GM21717 (cell line): Measurements from ENCODE around the gene NELFB.
A peak's percentile ranks its signal among the peaks of the same experiment; 100 is the strongest.

Experiments
- ATAC-seq: cut with Tn5 transposase; IDR thresholded peaks from one replicate; pipeline ENCODE4 v1.9.1; 2021; ENCODE audit warnings: mild to moderate bottlenecking, moderate library complexity; ENCODE audit not compliant: unreplicated experiment

The NELFB gene

GRCh38 chr9:137302449-137303150 lies 47.5 kb downstream of the NELFB start:
- peak; percentile 38 for ATAC-seq

DNA sequence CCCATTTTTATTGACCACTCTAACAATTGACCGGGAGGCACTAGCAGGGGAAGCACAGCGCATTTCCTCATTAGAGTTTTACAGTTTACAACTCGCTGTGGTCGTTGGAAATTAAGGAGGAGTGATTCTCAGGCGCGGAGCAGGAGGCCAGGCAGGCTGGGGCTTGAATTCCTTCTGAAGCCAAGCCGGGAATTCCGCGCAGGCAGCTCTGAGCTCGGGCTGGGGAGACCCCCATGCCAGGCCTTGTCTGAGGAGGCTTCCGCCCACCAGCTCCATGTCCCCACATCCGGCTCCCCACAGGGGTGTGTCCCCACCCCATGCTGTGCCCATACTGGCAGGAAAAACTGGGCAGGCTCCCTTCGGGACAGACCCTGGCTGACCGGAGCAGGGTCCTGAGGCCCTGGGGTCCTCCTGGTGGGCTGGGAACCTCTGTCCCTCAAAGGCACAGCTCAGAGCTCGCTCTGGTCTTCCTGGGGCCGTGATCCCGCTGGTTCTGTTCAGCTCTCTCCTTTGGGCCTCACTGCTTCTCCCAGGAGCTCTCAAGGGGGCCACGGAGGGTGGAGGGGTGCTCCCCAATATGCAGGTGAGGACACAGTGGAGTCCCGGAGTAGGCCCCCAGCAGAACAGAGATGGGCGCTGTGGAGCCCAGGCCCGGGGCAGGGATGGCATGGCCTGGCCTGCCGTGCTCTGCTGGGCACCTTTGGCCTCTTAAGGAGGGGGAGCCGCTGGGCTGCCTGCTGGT lies 48.2 kb downstream of the NELFB start:
- ATAC-seq, result no peak

DNA sequence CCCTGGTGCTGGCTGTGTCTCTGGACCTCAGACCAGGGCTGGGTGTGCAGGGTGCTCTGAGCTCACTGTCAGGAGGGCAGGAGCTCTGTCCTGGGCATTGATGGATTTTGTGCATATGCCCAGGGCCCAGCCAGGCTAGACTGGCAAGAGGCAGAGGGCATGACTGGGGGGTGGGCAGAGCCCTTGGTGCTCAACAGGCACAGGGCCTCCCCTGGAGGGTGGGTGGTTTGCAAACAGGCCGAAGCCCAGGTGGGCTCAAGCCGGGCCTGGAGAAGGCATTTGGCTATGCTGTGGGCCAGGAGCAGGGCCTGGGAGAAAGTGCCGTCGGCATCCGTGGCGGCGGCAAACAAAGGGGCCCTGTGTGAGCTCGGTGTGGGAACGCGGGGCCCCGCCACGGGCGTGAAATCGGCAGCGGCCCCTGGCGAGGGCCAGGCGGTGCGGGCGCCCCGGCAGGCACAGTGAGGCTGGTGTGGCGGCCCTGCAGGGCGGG lies 48.8 kb downstream of the NELFB start:
- no peak for ATAC-seq

DNA sequence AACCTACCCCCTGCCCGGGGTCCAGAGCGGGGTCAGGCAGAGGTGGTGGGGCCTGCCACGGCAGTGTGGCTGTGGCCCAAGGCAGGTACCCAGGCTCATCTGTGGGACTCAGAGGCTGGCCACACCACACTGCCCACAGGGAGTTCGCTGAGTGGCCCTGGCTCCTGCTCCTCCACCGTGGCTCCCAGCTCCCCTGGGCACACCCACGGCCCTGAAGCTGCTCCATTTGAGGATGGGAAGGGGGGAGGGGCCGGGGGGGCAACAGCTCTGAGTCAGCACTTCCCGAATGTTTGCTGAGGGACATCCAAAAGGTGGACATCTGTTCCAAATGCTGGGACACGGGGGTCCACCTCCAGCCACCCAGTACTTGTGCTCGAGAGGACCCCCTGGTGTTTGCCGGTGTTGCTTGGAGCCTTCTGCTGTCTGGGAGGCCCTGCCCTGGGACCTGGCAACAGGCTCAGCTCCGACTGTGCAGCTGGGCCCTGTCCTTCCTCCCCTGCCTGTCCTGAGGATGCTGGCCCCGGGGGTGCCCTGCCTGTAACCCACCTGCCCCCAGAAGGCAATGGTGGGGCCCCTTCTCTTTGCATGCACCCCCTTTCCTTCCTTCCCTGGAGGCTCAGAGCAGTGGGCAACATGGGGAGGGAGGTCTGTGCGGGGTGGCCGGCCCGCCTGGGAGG lies 49.4 kb downstream of the NELFB start:
- ATAC-seq, result no peak

DNA sequence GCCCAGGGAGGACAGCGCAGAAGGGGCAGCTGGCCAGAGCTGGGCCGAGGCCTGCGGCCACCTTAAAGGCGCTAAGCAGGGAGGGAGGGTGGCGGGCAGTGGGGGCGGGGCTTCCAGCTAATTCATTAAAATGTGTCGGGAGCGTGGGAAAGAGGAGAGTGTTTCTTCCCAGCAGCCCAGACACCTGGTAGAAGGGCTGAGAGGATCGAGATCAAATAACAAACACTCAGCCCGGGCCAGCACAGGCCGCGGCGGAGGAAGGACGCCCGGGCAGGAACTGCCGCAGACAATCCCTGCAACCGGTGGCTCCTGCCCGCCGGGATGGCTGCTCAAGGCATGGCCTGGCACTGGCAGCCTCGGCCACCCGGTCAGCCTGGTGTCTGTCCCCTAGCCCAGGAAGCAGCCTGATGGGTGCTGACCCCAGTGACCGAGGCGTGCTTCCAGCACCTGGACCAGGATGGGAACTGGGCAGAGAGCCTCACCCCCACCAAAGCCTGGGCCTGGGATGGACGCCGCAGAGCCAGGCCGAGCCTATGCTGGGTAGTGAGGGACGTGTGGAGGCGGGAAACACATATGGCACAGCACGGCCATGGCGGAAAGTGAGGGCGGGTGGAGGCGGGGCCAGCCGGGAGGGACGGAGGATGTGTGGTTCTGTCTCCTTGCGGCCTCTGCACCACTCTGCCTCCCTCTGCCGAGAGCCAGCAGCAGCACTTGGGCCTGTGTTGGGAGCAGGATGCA lies 50.1 kb downstream of the NELFB start:
- ATAC-seq, result no peak

DNA sequence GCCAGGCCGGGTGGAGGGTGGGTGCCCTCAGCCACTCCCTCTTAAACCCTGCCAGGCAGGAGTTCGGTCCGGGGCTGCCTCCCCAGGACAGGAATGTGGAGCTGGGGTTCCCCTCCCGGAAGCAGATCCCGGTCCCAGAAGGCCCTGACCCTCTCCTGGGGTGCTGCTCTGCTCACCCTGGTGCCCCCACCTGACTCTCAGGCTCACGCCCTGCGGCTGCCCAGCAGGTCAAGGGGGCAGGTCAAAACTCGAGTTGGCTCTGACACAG lies 50.6 kb downstream of the NELFB start:
- ATAC-seq, result no peak

DNA sequence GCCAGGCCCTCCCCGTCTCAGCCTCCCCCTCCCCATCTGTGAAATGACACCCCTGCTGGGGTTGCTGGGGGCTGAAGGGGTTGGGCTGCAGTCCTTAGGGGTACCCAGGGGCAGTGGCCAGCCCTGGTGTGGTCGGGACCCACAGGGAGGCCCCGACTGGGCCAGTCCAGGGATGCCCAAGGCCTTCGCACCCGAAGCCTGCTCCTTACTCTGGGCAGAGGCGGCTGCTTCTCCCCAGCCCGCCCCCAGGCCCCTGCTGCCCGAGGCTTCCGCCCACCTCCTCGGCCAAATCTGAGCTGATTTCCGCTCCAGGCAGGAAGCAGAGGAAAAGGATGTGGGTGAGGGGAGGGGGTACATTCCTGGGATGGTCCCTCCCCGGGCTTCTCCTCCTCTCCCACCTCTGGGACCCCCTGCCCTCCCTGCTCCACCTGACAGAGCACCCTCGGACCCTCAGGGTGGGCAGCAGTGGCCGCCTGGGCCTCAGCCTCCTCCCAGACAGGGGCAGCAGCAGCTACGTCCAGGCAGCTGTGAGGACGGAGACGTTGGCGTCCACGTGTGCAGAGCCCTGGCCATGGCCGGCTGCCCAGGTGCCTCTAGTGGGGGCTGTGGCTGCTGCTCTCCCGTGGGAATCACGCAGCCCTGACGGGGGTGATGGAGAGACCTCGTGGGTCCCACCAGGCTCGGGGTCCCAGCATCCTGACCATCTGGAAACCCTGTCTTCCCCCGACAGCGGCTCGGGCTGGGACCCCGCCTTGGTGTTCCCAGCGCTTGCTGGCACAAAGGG lies 51.1 kb downstream of the NELFB start:
- ATAC-seq, result no peak

DNA sequence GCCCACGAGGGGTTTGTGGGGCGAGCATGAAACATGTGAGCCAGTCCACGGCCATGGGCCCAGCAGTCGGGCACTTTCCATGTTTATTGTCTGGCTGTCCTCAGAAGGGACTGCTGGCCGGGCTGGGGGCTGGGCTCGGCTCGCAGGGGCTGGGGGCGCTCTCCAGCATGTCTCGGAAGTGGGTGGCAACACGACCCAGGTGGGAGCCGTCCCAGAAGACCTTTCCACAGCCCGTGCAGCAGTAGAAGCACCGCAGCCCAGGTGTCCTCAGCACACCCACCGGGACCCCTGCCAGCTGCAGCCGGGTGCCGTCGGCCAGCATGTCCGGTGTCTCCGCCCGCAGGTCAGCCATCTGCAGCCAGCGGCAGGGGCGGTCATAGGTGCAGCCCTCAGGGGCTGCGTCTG lies 51.7 kb downstream of the NELFB start:
- ATAC-seq, result no peak

- no peak for ATAC-seq
These were observed 52.3 kb downstream of the NELFB start for GRCh38 chr9:137307255-137308056.

GRCh38 chr9:137308057-137308619 lies 53.0 kb downstream of the NELFB start:
- no peak for ATAC-seq

GRCh38 chr9:137309368-137310188 lies 54.5 kb downstream of the NELFB start:
- ATAC-seq, result no peak

GRCh38 chr9:137310189-137311052 lies 55.3 kb downstream of the NELFB start:
- ATAC-seq, result no peak

GRCh38 chr9:137311171-137311985 lies 56.3 kb downstream of the NELFB start:
- no peak for ATAC-seq

- ATAC-seq, result no peak
These were observed 57.1 kb downstream of the NELFB start for GRCh38 chr9:137311986-137312851.

DNA sequence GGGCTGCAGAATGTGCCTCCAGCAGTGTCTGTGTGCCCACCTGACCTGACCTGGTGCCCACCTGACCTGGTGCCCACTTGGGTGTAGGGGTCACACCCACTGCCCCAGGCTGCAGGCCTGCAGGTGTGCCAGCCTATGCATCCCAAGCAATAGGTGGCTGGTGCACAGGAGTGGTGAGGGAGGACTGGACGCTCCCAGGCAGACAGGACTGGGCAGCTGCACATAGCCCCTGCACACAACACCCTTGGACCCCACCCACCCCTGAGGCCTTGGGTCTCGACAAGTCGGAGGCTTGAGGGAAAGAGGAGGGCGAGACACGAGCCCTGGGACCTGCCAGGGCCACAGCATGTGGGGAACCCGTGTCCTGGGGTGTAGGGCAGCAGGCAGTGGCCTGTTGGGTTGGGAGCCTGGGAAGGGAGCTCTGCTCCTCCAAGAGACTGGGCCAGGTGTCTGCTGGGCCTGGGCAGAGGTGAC lies 57.8 kb downstream of the NELFB start:
- ATAC-seq, result no peak
